Heart left ventricle (tissue), 16 donors: ENCODE measurements around the gene NUMA1. TPM values are rescaled to one million over a fixed set of nuclear protein-coding genes. Genes with fewer than 3 reads are reported as not detected.

Experiments used
- ATAC-seq, 4 donors: fragments of 200-7000 bp; cut with Tn5 transposase; one replicate each; pipeline ENCODE4 v1.9.1; 2020 to 2022; ENCODE audit warnings: moderate library complexity in 4 of 4, mild to moderate bottlenecking in 3 of 4, moderate number of reproducible peaks in 1 of 4
- DNase-seq, 5 donors: peaks; one replicate each; pipeline ENCODE4 v3.0.0-alpha.2; 2020
- H3K27ac ChIP-seq, 12 donors: fragments of 200-600 bp; sonication (generic) in 4 of 12; one replicate each; pipeline versions ENCODE4 v1.5.0 to v1.8.0; 2016 to 2022; ENCODE audit warnings: mild to moderate bottlenecking in 2 of 12
- H3K27me3 ChIP-seq, 9 donors: fragments of 200-600 bp; sonication (generic) in 2 of 9; one replicate each; pipeline versions ENCODE4 v1.5.1 to v1.8.0; 2016 to 2022; ENCODE audit warnings: mild to moderate bottlenecking in 3 of 9
- H3K36me3 ChIP-seq, 9 donors: fragments of 200-600 bp; sonication (generic) in 2 of 9; one replicate each; pipeline versions ENCODE4 v1.5.0 to v1.8.0; 2018 to 2022; ENCODE audit warnings: mild to moderate bottlenecking in 2 of 9
- H3K4me1 ChIP-seq, 12 donors: fragments of 200-600 bp; sonication (generic) in 4 of 12; one replicate each; pipeline versions ENCODE4 v1.5.0 to v1.8.0; 2016 to 2022; ENCODE audit warnings: mild to moderate bottlenecking in 3 of 12
- H3K4me3 ChIP-seq, 12 donors: fragments of 200-600 bp; sonication (generic) in 4 of 12; one replicate each; pipeline versions ENCODE4 v1.5.0 to v1.8.0; 2017 to 2022; ENCODE audit warnings: mild to moderate bottlenecking in 9 of 12, moderate library complexity in 4 of 12
- H3K9me3 ChIP-seq, 12 donors: fragments of 200-600 bp; sonication (generic) in 4 of 12; one replicate each; pipeline versions ENCODE4 v1.5.0 to v1.8.0; 2016 to 2022; ENCODE audit warnings: mild to moderate bottlenecking in 1 of 12
- CTCF ChIP-seq, 12 donors: fragments of 200-600 bp; sonication (generic) in 4 of 12; IDR thresholded peaks; one replicate each; pipeline versions ENCODE4 v1.5.0 to v1.8.0; 2018 to 2022; ENCODE audit warnings: antibody characterized with exemption in 12 of 12, mild to moderate bottlenecking in 5 of 12
- POLR2A ChIP-seq, 2 donors: fragments of 450-650 bp; IDR thresholded peaks; one replicate each; pipeline ENCODE4 v1.6.1; 2017; ENCODE audit warnings: antibody characterized with exemption in 2 of 2, mild to moderate bottlenecking in 2 of 2, moderate library complexity in 2 of 2
- WGBS, 4 donors: extraction: QIAGEN DNeasy Blood & Tissue Kit in 2 of 4; methylation state at CpG; one replicate each; pipeline versions ENCODE4 v1.1.5 to v1.1.7; 2013 to 2018; 5-methylcytosine and 5-hydroxymethylcytosine counted together
- intact Hi-C, 10 donors: fragments of 100-400 bp; cut with DNase I; formaldehyde crosslinking; loops; one replicate each; pipeline versions ENCODE4 v1.11.1 to v1.14.2; 2022
- polyA plus RNA-seq, 2 donors: library from polyadenylated mRNA; stranded (reverse); fragments of 200-250 nt; gene quantifications; one replicate each; pipeline ENCODE4 v1.2.3, GENCODE V29; 2013
- total RNA-seq, 9 donors: library from RNA; depleted of rRNA in 2 of 9; stranded (reverse); fragments of >200 nt in 2 of 9; fragmentation: NEBNext Ultra II Directional in 3 of 9; extraction: Animal tissue kit (Norgen Biotek cat#: 25700) in 3 of 9; gene quantifications; one replicate each; pipeline versions ENCODE4 v1.1.0 to v1.2.4, GENCODE V29; 2016 to 2023
- donor health status: ischemic (EF 13 %, LVEDD 7.1; RV severe dilation, severe dysfunction).
- donor health status: healthy with polysubstance abuse.
- donor health status: DM: no; HTN: yes; CAD: no.
- donor health status: DM: no; HTN: no; CAD: no.
- donor health status: ischemic (EF 25% LVEDD 6.9; RV normal size, moderate dysfunction).
- donor health status: ischemic (EF 25% LVEDD 5.7; RV mildly dilated, moderate dysfunction).
- donor health status: healthy.
- donor health status: DM: yes; HTN: yes; CAD: no.
- donor health status: ischemic (EF 35%, LVEDD 5.7; RV mildly dilated, moderate dysfunction).
- donor health status: nonischemic (EF 11% LVEDD 7.7; RV severe dilation, severe dysfunction).
- donor health status: DM: yes; HTN: yes; CAD: no.
- donor health status: PGD.
- donor health status: ischemic (EF 29% LVEDD 5.4; RV normal size, mild dysfunction).
- donor health status: nonischemic (EF 23%, LVEDD 6.1; RV moderate dilation, normal function).

Gene NUMA1
- total and polyA plus RNA-seq, 11 donors, result 62.7 to 193 (median 101) TPM

- peaks cover 0 to 13% (median 0%) of the 10 kb centered on the region in 9 donors for H3K36me3 ChIP-seq
Observed at GRCh38 chr11:72112978-72113808, 32.9 kb upstream of the NUMA1 start.

GRCh38 chr11:72112143-72112977 lies 32.0 kb upstream of the NUMA1 start, which contains the start of gene ANAPC15:
Gene ANAPC15 (minus strand): TSS chr11:72112695. CDS start chr11:72111276, 1,419 bp downstream.
- intact Hi-C loops, result loop anchor here in 7 of 10 donors (1.0 to 10.0 kb wide), 8 partner anchors 9 to 322 kb away; partner anchors contain the start of genes LAMTOR1 (in 4 of the 7), LRRC51 (in 3 of the 7), NUMA1 (in 3 of the 7) and CLPB (in 1 of the 7)
- Histone ChIP-seq H3K4me3 (peak within 1 kb of the TSS; percentile 47 to 78 (median 70)), H3K27me3 (no peaks in the 10 kb centered on the region), H3K4me1 (peaks cover 0 to 19% (median 11%) of the 10 kb centered on the region in 12 donors), H3K36me3 (peaks cover 0 to 13% (median 0%) of the 10 kb centered on the region in 9 donors), H3K27ac (peak within 1 kb of the TSS; percentile 91 to 100 (median 98)), H3K9me3 (no peaks in the 10 kb centered on the region)
- peak; percentile 97 to 99 (median 99) for DNase-seq
- WGBS, 4 donors, result 0 to 1% (median 0%) methylated on average over 49 of the region's 49 CpGs
- peak in 1 of 12 donors; percentile 16 for TF ChIP-seq CTCF (IDR thresholded peaks at IDR 0.05)
- peak; percentile 87 to 98 for TF ChIP-seq POLR2A (IDR thresholded peaks at IDR 0.05)
- ATAC-seq, result peak; percentile 94 to 96 (median 95)

More at GRCh38 chr11:72112978-72113808, 32.9 kb upstream of the NUMA1 start:
- TF ChIP-seq CTCF (IDR thresholded peaks at IDR 0.05) (peak in 1 of 12 donors; percentile 3), POLR2A (IDR thresholded peaks at IDR 0.05) (no peak)
- Histone ChIP-seq H3K27ac (peak overlapping the region; percentile 91 to 100 (median 98)), H3K9me3 (no peaks in the 10 kb centered on the region), H3K4me1 (peaks cover 0 to 19% (median 11%) of the 10 kb centered on the region in 12 donors), H3K4me3 (peak overlapping the region; percentile 47 to 78 (median 70)), H3K27me3 (peaks cover 0 to 6% (median 0%) of the 10 kb centered on the region in 9 donors)
- DNase-seq (no peak), ATAC-seq (no peak)
- 64 to 67% (median 66%) methylated on average over 9 of the region's 9 CpGs for WGBS, 4 donors
- intact Hi-C loops, result loop anchor here in 7 of 10 donors (1.0 to 10.0 kb wide), 8 partner anchors 10 to 322 kb away; partner anchors contain the start of genes LAMTOR1 (in 4 of the 7), LRRC51 (in 3 of the 7), NUMA1 (in 3 of the 7) and CLPB (in 1 of the 7)

- WGBS, 4 donors, result 1 to 3% (median 2%) methylated on average over 10 of the region's 10 CpGs
- Histone ChIP-seq H3K9me3 (no peaks in the 10 kb centered on the region), H3K4me3 (peak overlapping the region; percentile 15 to 78 (median 70)), H3K36me3 (peaks cover 0 to 13% (median 0%) of the 10 kb centered on the region in 9 donors), H3K4me1 (peaks cover 0 to 19% (median 11%) of the 10 kb centered on the region in 12 donors), H3K27me3 (no peaks in the 10 kb centered on the region), H3K27ac (peak overlapping the region; percentile 91 to 100 (median 98))
- peak in 1 of 4 donors; percentile 4 for ATAC-seq
- no peak for DNase-seq
- TF ChIP-seq CTCF (IDR thresholded peaks at IDR 0.05), result no peak
- TF ChIP-seq POLR2A (IDR thresholded peaks at IDR 0.05), result no peak
- intact Hi-C loops, result loop anchor here in 7 of 10 donors (1.0 to 10.0 kb wide), 8 partner anchors 8 to 323 kb away; partner anchors contain the start of genes LAMTOR1 (in 4 of the 7), LRRC51 (in 3 of the 7), NUMA1 (in 3 of the 7) and CLPB (in 1 of the 7)
Observed at GRCh38 chr11:72111300-72112142, 31.2 kb upstream of the NUMA1 start.
